ENCODE measurements around the gene NCAPG2. TPM values are rescaled to one million over a fixed set of nuclear protein-coding genes. Genes with fewer than 3 reads are reported as not detected.

Gene NCAPG2
- total RNA-seq, 1 donor = 35.0 TPM

DNA sequence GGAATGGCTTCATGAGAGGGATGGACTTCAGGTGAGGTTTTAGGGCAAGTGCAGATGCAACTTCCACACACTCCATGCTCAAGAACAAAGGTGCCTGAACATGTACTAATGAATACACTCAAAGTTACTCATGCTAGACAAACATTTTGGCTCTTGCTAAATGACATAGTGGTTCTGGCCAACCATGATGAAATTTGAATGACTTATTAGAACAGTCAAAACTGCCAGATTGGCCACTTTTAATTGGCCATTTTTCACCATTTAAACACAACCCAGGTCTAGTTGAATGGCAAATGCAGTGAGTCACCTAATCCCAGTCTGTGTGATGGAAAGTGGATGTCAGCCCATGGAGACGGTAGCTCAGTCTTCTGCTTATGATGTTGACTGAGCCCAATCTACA lies 112.1 kb downstream of the NCAPG2 start:
- no peak for DNase-seq (ENCODE audit: low read depth)
- TF ChIP-seq, protein P1, sequence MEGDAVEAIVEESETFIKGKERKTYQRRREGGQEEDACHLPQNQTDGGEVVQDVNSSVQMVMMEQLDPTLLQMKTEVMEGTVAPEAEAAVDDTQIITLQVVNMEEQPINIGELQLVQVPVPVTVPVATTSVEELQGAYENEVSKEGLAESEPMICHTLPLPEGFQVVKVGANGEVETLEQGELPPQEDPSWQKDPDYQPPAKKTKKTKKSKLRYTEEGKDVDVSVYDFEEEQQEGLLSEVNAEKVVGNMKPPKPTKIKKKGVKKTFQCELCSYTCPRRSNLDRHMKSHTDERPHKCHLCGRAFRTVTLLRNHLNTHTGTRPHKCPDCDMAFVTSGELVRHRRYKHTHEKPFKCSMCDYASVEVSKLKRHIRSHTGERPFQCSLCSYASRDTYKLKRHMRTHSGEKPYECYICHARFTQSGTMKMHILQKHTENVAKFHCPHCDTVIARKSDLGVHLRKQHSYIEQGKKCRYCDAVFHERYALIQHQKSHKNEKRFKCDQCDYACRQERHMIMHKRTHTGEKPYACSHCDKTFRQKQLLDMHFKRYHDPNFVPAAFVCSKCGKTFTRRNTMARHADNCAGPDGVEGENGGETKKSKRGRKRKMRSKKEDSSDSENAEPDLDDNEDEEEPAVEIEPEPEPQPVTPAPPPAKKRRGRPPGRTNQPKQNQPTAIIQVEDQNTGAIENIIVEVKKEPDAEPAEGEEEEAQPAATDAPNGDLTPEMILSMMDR (IDR thresholded peaks at IDR 0.05; ENCODE audit: insufficient read depth, low read length) = no peak
- no peak overlapping the region for H3K4me3 ChIP-seq (ENCODE audit: low read depth, low read length)

DNA sequence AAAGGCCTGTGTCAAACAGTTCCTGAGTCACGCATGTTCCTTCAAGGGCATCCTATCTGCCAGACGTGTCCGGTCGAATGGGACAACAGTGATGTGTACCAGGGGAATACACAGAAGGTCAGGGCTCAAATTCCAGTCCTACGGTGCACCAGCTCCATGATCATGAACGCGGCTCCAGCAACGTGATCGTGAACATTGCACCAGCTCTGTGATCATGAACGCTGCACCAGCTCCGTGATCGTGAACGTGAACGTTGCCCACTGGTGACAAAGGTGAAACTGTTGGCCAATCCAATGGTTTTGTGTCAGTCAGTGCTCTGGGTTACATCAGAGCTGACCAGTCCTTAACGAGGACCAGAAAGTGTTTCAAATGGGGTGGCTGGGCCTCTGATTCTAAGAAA lies 112.7 kb downstream of the NCAPG2 start:
- DNase-seq (ENCODE audit: low read depth) = no peak
- TF ChIP-seq, protein P1 (IDR thresholded peaks at IDR 0.05; ENCODE audit: insufficient read depth, low read length) = no peak

DNA sequence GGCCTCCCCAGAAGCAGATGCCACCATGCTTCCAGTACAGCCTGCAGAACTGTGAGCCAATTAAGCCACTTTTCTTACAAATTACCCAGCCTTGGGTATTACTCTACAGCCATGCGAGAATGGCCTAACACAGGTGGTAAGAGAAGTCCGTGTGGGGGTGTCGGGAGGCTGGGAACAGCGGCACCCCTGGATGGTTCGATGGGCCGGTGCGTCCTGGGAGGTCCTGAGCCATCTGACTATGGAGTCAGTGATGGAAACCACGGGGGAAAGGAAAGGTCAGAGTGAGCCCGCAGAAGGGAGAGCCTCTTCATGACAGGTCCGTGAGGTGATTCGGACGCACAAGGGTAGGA lies 114.4 kb downstream of the NCAPG2 start:
- TF ChIP-seq, protein P1 (IDR thresholded peaks at IDR 0.05; ENCODE audit: insufficient read depth, low read length) = no peak
- H3K4me3 ChIP-seq (ENCODE audit: low read depth, low read length) = no peak overlapping the region
- no peak for DNase-seq (ENCODE audit: low read depth)

More for the DNA sequence above, 112.7 kb downstream of the NCAPG2 start:
- no peak overlapping the region for H3K4me3 ChIP-seq (ENCODE audit: low read depth, low read length)

DNA sequence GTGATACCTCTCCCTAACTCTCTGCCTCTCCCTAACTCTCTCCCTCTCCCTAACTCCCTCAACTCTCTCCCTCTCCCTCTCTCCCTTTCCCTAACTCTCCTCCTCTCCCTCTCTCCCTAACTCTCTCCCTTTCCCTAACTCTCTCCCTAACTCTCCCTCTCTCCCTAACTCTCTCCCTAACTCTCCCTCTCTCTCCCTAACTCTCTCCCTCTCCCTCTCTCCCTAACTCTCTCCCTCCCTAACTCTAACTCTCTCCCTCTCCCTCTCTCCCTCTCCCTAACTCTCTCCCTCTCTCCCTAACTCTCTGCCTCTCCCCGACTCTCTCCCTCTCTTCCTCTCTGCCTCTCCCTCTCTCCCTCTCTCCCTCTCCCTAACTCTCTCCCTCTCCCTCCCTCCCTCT lies 115.0 kb downstream of the NCAPG2 start:
- no peak for DNase-seq (ENCODE audit: low read depth)
- TF ChIP-seq, protein P1 (IDR thresholded peaks at IDR 0.05; ENCODE audit: insufficient read depth, low read length) = no peak
- H3K4me3 ChIP-seq (ENCODE audit: low read depth, low read length) = no peak overlapping the region

DNA sequence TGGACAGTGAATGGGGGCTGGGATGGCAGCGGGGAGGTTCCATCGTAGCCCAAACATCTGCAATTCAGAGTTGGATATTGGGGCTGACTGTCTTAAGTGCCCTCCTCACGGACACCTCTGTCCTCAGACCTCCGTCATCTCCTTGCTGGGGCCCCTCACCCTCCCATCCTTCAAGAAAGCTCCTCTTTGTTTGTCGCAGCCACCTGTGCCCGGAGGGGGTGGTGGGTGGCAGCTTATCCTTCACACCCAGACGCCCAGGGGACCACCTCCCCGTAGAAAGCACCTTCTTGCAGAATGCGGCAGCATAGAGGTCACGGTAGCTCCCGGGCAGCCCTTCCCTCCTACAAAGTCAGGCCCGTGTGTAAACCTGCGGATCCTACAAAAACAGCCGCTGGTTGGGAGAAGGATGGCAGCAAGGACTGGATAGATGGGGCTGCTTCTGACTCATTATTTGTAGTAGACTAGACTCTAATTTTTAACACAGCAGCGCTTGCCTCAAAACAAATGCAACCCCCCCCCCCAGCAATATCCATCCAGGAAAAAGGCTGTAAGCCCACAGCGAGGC lies 115.6 kb downstream of the NCAPG2 start:
- no peak for DNase-seq (ENCODE audit: low read depth)
- TF ChIP-seq, protein P1 (IDR thresholded peaks at IDR 0.05; ENCODE audit: insufficient read depth, low read length) = no peak

DNA sequence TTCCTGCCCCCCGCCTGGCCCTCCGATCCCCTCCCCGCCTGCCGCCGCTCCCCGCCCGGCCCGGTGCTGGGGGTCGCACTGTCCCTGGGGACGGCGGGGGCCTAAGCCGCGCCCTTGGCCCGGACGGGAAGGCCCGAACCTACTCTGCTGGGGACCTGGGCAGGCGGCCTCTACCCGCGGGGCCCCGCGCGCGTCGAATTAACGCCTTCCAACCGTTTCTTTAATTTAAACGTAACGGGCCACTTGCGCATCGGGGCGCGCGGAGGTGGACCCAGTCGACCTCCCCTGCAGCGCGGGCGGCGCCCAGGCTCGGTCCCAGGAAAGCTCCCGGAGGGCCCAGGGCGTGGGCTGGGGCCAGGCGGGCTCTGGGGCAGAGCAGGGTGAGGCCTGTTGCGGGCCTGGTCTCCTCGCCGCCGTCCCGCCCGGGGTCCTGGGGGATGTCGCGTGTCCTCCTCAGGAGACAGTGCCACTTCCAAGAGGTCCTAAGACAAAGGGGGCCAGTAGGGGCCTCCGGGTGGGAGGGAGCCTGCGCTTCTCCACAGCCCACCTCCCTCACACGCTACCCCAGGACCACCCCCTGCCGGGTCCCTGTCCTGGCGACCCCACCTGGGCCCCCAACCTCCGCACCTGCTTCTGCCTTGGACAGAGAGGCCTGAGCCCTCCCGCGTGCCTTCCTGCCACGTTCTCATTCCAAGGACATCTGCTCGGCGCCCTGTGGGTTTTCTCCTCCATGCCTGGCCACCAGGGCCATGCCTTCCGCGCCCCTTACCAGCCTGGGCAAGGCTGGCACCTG lies 116.3 kb downstream of the NCAPG2 start:
- no peak for DNase-seq (ENCODE audit: low read depth)
- peak overlapping the region; percentile 46 for H3K4me3 ChIP-seq (ENCODE audit: low read depth, low read length)
- TF ChIP-seq, protein P1 (IDR thresholded peaks at IDR 0.05; ENCODE audit: insufficient read depth, low read length) = no peak

More for the DNA sequence above, 115.6 kb downstream of the NCAPG2 start:
- no peak overlapping the region for H3K4me3 ChIP-seq (ENCODE audit: low read depth, low read length)
